Central memory CD4-positive, alpha-beta T cell (primary cell): ENCODE results near the gene AFF4.
"Not testable (repeated sequence)": the region's sequence is repeated elsewhere in the genome, so short reads cannot be mapped to it uniquely, and the experiment has no call there.

Source experiments
- DNase-seq: peaks from one replicate; pipeline ENCODE4 v3.0.0; 2022
- total RNA-seq, 3 experiments: gene quantifications; one replicate each; lab custom pipeline; 2026; lab: John Stamatoyannopoulos, UW

AFF4 gene
- total RNA-seq: 116 to 214 (median 184) reads per million in 3 experiments

- peak; percentile 85 for DNase-seq
Observed at GRCh38 chr5:132963171-132964104, at the start of gene AFF4. Gene AFF4 (minus strand): TSS chr5:132963634. CDS start chr5:132937189, 26,445 bp downstream.

- DNase-seq: not testable (repeated sequence)
Observed at GRCh38 chr5:133008455-133008854, 45.0 kb upstream of the AFF4 start.

- no peak for DNase-seq
Observed at GRCh38 chr5:133006653-133007052, 43.2 kb upstream of the AFF4 start.

GRCh38 chr5:132999246-132999645, 35.8 kb upstream of the AFF4 start:
- no peak for DNase-seq

GRCh38 chr5:132998556-132998955, 35.1 kb upstream of the AFF4 start:
- DNase-seq: no peak

GRCh38 chr5:132996307-132996706, 32.9 kb upstream of the AFF4 start:
- DNase-seq: no peak

- no peak for DNase-seq
Observed at GRCh38 chr5:132987531-132988408, 24.3 kb upstream of the AFF4 start.

GRCh38 chr5:132982971-132983370, 19.5 kb upstream of the AFF4 start:
- not testable (repeated sequence) for DNase-seq

GRCh38 chr5:132981288-132981687, 17.9 kb upstream of the AFF4 start:
- no peak for DNase-seq

GRCh38 chr5:132979976-132980375, 16.5 kb upstream of the AFF4 start:
- no peak for DNase-seq

GRCh38 chr5:132979367-132979940, 16.0 kb upstream of the AFF4 start:
- DNase-seq: no peak

GRCh38 chr5:132976852-132977251, 13.4 kb upstream of the AFF4 start:
- no peak for DNase-seq

- DNase-seq: not testable (repeated sequence)
Observed at GRCh38 chr5:132972436-132972828, 9.0 kb upstream of the AFF4 start.

GRCh38 chr5:132971483-132972435, 8.3 kb upstream of the AFF4 start:
- no peak for DNase-seq

GRCh38 chr5:132965120-132965519, 1.7 kb upstream of the AFF4 start:
- DNase-seq: no peak

GRCh38 chr5:132962429-132963021, 909 bp downstream of the AFF4 start:
- peak; percentile 24 for DNase-seq

GRCh38 chr5:132961887-132962286, 1.5 kb downstream of the AFF4 start:
- no peak for DNase-seq

GRCh38 chr5:132961123-132961815, 2.2 kb downstream of the AFF4 start:
- not testable (repeated sequence) for DNase-seq

GRCh38 chr5:132956166-132956799, 7.2 kb downstream of the AFF4 start:
- DNase-seq: not testable (repeated sequence)

GRCh38 chr5:132953710-132954109, 9.7 kb downstream of the AFF4 start:
- no peak for DNase-seq
